ENCODE measurements around the gene CRACR2B. TPM values are rescaled to one million over a fixed set of nuclear protein-coding genes. Genes with fewer than 3 reads are reported as not detected.
A peak's percentile ranks its signal among the peaks of the same experiment; 100 is the strongest.

CRACR2B gene
- total and polyA plus RNA-seq, 2 of the 13 experiments (the other 11 are each of a cell fraction or from before 2014, with no cell fraction given), result 14.9 to 21.0 TPM

- no peak for TF ChIP-seq EED (CRISPR knock-in tag; IDR thresholded peaks at IDR 0.05)
Measured at GRCh38 chr11:803467-803742, 24.3 kb upstream of the CRACR2B start (continued).

- Histone ChIP-seq H3K9me3 (ENCODE audit: low read length) (no peaks in the 10 kb centered on the region), H3K27me3 (ENCODE audit: control insufficient read depth in 1 of 2, insufficient read depth in 2 of 2, low read length in 2 of 2) (no peaks in the 10 kb centered on the region; a peak in 1 of 5 replicates), H3K9ac (ENCODE audit: insufficient read depth, low read depth, low read length) (peak overlapping the region; percentile 79), H3K4me3 (replicated peaks in 1 of 3; ENCODE audit: insufficient read depth in 1 of 3, low read depth in 2 of 3, low read length in 3 of 3) (peak overlapping the region; percentile 60 to 82 (median 80)), H4K20me1 (ENCODE audit: insufficient read depth, low read length) (no peaks in the 10 kb centered on the region), H3K79me2 (ENCODE audit: insufficient read depth, low read length) (peaks cover 25% of the 10 kb centered on the region), H3K4me1 (ENCODE audit: insufficient read depth, low read length) (peaks cover 36% of the 10 kb centered on the region), H3K27ac (ENCODE audit: extremely low read length, insufficient read depth, low read length) (peak overlapping the region; percentile 19), H3K36me3 (replicated peaks in 1 of 2; ENCODE audit: control insufficient read depth in 1 of 2, insufficient read depth in 2 of 2, low read length in 2 of 2) (peaks cover 7 to 8% of the 10 kb centered on the region in 2 experiments; a peak in 3 of 5 replicates), H2AFZ (ENCODE audit: low read length) (no peak overlapping the region), H3K4me2 (ENCODE audit: low read depth, low read length) (peak overlapping the region; percentile 94)
- FAIRE-seq (no peak), DNase-seq (ENCODE audit: low spot score) (no peak), ATAC-seq (peak; percentile 10)
- 29% methylated on average over 23 of the region's 26 CpGs for WGBS (ENCODE audit: low lambda C conversion rate)
- BruUV-seq (replicated peaks), result no TSS peak
- intact Hi-C loops (cut with micrococcal nuclease; ENCODE audit: unreplicated experiment) (no loop called here), in situ Hi-C loops (cut with HindIII; ENCODE audit: extremely low pct_ligation_motif_present, low pct_unique_long_range_greater_than_20kb) (no loop called here)
- POLR2A ChIA-PET, result interaction anchor here (1.5 to 4.6 kb wide), 4 partner anchors 8 to 35 kb away, joined by 6 to 56 read pairs (median 14); partner anchors contain the start of gene PNPLA2
- CTCF ChIA-PET (ENCODE audit: low intra/inter-chr PET ratio, low total read pairs), result no interaction called here
- TF ChIP-seq ZNF274 (CRISPR knock-in tag; IDR thresholded peaks at IDR 0.05) (0 out of 2 replicates have a peak, but pooled peaks have one; percentile 12), MBD4 (IDR thresholded peaks at IDR 0.05; ENCODE audit: borderline replicate concordance, low read length) (no peak), ZFP36 (IDR thresholded peaks at IDR 0.05; ENCODE audit: borderline replicate concordance, low read depth, low read length, partially characterized antibody) (no peak), ZBTB20 (CRISPR knock-in tag; IDR thresholded peaks at IDR 0.05; ENCODE audit: borderline replicate concordance, low read depth) (no peak), ZNF224 (CRISPR knock-in tag; IDR thresholded peaks at IDR 0.05) (0 out of 2 replicates have a peak, but pooled peaks have one; percentile 29), TBX2 (CRISPR knock-in tag; IDR thresholded peaks at IDR 0.05; ENCODE audit: borderline replicate concordance) (0 out of 2 replicates have a peak, but pooled peaks have one; percentile 18), ZFP91 (CRISPR knock-in tag; IDR thresholded peaks at IDR 0.05; ENCODE audit: borderline replicate concordance) (no peak), DPF2 (CRISPR knock-in tag; IDR thresholded peaks at IDR 0.05; ENCODE audit: borderline replicate concordance, low read depth) (0 out of 2 replicates have a peak, but pooled peaks have one; percentile 18), ZBTB40 (IDR thresholded peaks at IDR 0.05) (no peak), ZBTB40 (CRISPR knock-in tag; IDR thresholded peaks at IDR 0.05) (0 out of 2 replicates have a peak, but pooled peaks have one; percentile 36)
Measured at GRCh38 chr11:803770-804598, 23.7 kb upstream of the CRACR2B start.

Measured in HepG2 (cell line).